GM18519 (cell line): ENCODE data around the gene ZDHHC14.
"Not testable (repeated sequence)": the region's sequence is repeated elsewhere in the genome, so short reads cannot be mapped to it uniquely, and the experiment has no call there.

Experiments
- ATAC-seq: cut with Tn5 transposase; IDR thresholded peaks from one replicate; pipeline ENCODE4 v1.9.1; 2021; ENCODE audit warnings: mild to moderate bottlenecking, moderate library complexity; ENCODE audit not compliant: unreplicated experiment, low FRiP score

Gene ZDHHC14

DNA sequence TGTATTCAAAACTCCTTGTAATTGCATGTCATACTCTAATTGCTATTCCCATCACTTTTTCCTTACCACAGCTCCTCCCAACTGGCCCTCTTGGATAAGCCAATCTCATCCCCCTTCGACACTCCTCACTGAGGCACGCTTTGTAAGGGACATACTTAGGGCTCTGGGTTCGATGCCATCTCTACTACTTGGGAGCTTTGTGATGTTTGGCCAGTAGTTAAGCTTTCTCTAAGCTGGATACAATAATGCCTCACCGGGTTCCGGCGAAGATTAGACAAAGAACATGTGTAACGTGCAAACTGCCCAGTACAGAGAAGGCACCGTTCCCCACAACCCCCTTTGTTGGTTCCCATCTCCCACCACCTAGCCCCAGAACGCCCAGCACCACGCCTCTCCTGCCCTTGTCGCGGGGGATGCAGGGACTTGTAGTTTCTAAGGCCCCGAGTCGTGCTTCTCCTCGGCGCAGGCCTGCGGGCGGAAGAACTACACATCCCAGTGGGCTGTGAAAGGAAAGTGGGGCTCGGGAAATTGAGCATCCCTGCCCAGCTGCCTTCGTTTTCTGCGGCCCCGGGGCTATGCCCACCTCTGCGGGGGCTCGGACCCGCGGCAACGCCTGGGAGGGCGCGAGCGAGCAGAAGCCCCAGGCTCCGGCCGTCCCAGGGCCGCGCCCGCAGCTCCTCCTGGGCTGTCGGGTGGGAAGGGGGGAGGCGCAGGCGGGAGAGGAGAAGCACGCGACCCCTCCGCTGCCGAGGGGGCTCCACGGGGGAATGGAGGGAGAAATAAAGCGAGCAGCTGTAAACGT lies 1.1 kb upstream of the ZDHHC14 start:
- peak; percentile 57 for ATAC-seq

DNA sequence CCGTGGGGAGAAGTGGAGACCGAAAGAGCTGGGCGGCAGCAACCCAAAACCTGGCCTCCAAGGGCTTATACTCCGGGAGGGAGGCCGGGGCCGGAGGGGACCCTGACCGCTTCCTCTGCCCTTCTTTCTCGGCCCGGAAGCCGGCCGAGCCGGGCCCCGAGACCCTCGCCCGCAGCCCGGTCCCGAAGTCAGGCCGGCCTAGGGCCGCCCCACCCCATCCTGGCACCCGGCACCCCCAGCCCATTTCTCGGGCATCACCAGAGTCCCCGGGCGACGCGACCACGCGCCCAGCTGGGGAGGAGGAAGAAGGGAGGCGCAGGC lies 572 bp upstream of the ZDHHC14 start:
- ATAC-seq, result no peak

DNA sequence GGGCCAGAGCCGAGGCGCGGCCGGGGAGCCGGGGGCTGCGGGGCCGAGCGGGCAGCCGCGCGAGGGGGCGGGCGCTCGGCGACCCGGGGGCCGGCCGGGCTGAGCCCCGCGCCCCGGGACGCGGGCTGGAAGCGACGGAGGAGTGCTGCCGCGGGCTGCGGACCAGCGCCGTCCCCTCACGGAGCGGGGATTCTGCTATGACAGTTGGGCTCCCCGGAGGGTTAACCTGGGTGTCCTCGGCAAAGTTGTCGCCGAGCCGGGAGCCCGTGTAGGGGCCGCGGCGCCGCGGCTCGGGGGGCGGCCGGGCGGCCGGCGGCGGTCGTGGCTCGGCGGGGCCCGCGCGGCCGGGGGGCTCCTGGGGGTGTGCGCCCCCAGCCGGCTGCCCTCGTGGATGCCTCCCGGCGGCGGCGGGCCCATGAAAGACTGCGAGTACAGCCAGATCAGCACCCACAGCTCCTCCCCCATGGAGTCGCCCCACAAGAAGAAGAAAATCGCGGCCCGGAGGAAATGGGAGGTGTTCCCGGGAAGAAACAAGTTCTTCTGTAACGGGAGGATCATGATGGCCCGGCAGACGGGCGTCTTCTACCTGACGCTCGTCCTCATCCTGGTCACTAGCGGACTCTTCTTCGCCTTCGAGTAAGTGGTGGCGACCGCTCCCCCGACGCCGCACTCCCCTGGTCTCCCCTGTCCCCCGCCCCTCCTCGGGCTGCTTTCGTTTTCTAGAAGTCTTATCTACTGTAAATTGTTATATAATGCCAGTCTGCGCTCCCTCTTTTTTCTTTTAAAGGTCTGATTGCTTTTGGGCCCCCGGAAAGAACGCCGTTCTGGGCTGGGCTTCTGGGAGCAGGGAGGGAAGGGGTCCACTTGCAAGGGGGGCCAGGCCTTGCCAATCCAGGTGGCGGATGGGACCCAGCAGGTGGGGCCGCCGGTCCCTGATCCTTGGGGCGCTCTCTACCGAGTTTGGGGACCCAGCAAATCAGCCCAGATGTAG lies 936 bp downstream of the ZDHHC14 start:
- ATAC-seq, result peak; percentile 11

DNA sequence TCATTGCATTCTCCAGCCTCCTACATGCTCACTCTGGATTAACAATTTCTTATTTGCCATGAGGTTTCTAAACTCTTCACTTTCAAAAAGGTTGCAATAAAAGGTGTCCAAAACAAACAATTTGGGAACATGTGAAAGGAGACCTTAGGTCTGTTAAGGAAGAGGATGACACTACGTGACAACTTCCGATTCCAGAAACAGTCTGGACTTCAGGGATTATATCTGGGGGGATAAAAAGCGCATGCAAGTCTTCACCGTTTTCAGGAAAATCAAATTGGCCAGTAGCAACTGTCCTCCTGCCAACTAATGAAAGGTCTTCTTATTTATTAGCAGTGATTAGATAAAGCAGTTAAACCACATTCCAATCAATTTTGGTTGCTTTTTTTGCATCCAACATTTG lies 1.8 kb downstream of the ZDHHC14 start:
- no peak for ATAC-seq

DNA sequence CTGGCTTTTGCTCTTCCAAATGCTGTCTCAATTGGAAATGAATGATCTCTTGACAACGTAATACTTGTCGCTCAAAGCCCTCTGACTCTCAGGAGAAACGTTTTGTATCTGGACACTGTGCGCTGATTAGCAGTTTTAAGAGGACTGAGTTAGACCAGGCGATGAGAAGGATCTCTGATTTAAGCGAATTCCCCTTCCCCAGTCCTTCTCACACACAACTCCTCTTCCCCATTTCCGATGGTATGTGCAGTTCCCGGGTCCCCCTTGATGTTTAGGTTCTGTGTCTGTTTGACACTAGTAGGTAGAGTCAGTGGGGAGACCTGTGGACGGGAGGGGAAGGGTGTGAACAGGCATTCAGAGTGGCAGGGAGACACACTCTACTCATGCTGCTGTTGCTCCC lies 2.5 kb downstream of the ZDHHC14 start:
- ATAC-seq, result no peak

DNA sequence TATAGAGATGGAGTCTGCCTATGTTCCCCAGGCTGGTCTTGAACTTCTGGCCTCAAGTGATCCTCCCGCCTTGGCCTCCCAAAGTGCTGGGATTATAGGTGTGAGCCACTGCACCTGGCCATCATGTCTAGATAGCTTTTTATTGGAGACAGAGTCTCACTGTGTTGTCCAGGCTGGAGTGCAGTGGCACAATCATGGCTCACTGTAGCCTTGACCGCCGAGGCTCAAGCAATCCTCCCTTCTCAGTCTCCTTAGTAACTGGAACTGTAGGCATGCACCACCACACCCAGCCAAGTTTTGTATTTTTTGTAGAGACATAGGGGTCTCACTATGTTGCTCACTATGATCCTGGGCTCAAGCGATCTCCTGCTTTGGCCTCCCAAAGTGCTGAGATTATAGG lies 4.0 kb downstream of the ZDHHC14 start:
- not testable (repeated sequence) for ATAC-seq

DNA sequence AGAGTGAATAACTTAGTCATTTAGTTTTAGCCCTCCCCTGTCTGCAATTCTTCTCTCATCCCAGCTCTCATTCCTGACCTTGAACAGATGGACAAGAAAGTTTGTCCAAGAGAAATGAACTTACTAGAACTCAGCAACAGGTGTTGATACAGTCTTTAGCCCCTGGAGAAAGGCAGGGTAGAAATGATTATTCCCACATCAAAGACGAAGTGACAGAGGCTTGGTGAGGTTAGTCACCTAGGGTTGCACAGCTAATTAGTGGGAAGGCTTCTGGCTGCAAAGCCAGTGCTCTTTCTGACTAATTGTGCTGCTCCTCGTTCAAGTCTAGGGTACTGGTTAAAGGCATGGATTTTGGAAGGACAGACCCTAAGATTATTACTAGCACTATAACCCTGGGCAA lies 4.5 kb downstream of the ZDHHC14 start:
- no peak for ATAC-seq

DNA sequence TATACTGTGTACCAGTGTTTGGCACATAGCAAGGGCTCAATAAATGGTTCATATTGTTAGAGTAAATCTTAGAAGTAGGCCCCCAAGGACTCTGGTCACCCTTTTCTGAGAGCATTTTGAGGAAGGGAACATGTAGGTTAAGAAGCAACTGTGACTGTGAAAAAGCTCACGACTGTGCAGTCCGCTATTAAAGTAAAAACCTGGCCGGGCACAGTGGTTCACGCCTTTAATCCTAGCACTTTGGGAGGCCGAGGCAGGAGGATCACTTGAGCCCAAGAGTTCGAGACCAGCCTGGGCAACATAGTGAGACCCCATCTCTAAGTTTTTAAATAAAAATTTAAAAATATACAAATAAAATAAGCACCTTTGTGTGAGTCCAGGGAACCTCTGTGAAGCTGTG lies 5.0 kb downstream of the ZDHHC14 start:
- ATAC-seq, result no peak

DNA sequence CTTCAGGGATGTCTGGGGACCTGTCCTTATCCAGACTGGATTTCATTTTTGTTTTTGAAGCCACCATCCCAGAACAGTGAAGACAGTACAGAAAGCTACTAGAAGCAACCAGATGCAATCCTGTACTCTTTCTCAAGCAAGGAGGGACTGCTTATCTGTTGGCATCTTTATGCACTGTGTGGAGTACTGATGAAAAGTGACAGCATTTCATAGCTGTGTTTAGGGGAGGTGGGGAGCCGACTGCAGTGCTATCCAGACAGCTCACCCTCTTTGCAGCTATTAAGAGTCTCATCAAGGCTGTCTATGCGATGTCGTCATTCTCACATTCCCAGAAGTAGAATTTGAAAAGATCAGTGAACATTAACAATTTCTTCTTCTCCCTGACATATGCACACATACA lies 5.5 kb downstream of the ZDHHC14 start:
- no peak for ATAC-seq

DNA sequence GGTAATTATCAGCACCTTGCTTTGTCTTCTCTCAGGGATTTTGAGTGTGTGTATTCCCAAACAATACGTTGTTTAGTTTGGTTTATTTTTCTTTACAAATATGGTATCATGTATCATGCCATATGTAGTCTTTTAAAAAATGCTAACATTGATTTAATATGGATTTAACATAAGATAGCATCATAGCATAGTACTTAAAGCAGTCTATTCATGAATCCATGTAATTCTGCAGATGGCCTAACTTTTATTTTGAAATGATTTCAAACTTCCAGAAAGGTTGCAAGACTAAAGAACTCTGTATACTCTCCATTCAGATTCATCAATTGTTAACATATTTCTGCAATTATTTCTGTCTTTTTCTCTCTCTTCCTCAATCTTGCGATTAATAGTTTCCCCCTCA lies 7.9 kb downstream of the ZDHHC14 start:
- no peak for ATAC-seq

DNA sequence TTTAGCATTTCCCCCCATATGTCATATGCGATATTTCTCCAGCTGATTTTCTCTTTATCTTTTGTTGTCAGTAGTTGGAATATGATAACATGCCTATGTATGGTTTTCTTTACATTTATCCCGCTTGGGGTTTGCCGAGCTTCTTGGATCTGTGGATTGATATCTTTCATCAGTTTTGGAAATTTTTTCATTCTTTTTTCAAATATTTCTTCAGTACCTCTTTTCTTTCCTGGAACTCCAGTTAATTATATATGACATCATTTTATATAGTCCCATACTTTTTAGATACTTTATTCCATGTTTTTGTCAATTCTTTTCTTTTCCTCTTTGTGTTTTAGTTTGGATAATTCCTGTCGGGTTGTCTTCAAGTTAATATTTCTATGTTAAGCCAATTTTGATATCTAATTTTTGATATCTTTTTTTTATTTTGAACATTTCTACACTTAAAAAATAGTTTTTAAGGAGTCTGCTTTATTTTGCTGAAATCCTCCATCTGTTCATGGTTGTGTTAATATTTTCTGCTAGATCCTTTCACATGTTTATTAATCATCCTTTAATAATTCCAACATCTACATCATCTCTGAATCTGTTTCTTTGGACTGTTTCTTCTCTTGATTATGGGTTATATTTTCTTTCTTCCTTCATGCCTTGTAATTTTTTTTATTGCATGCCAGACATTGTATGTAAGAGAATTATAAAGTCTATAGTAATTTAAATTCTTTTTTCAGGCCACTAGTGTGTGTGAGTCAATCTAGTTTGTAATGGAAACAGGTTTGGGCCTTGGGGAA lies 9.5 kb downstream of the ZDHHC14 start:
- ATAC-seq, result no peak

DNA sequence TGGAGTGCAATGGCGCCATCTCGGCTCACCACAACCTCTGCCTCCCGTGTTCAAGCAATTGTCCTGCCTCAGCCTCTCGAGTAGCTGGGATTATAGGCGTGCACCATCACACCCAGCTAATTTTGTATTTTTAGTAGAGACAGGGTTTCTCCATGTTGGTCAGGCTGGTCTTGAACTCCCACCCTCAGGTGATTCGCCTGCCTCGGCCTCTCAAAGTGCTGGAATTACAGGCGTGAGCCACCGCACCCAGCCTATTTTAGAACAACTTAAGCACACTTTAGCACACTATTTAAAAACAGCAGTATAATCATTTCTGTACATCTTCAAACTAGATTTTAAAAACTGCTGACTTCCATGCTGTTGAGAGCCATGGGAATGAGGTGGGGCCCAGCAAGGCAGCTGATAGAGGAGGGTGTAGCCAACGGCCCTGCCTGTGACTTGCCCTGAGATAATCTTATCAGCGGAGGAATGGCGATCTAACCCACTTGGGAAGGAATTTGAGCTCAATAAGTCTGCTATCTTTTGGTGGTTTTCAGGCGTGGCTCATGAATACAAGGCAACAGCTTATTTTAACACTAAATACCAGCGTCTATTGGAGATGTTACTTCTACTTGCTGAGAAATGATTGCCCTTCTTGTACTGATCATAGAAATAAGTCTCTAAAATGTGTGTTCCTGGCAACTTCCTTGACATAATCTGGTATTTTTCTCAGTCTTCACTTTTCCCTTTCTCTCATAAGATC lies 12.1 kb downstream of the ZDHHC14 start:
- no peak for ATAC-seq

DNA sequence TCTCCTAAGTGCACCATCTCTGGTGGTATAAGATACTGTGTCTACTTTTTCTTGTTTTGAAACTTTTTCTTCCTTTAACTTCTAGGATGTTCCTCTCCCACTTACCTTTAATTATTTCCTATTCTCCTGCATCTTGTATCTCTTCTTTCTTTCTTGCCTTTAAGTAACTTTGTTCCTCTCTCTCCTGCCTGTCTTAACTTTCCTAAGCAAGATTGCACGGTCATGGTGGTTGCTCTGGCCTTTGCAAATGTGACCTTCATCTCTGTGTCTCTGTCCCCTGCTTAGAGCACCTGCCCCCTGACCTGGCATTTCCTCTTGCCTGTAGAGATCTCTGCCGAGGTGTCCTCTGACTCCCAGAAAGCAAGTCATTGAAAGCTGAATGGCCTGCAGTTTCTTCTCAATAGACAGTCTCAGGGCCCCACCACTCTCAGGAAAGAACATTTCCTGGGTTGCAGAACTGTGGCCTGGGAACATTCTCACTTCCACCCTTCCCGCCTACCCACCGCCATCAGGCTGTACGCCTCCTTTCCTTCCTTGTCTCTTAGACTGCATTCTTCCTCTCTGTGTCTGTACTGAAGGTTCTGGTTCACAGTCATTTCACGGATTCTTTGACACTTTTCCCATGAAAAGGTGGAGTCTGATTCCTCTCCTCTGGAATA lies 12.8 kb downstream of the ZDHHC14 start:
- ATAC-seq, result no peak

DNA sequence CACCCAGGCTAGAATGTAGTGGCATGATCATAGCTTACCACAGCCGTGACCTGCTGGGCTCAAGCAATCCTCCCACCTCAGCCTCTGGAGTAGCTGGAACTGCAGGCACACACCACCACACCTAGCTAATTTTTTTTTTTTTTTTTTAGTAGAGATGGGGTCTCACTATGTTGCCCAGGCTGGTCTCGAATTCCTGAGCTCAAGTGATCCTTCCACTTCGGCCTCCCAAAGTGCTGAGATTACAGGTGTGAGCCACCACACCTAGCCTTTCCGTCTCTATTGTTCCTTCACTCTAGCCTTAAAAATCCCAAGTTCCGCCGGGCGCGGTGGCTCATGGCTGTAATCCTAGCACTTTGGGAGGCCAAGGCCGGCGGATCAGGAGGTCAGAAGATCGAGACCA lies 14.2 kb downstream of the ZDHHC14 start:
- ATAC-seq, result not testable (repeated sequence)

DNA sequence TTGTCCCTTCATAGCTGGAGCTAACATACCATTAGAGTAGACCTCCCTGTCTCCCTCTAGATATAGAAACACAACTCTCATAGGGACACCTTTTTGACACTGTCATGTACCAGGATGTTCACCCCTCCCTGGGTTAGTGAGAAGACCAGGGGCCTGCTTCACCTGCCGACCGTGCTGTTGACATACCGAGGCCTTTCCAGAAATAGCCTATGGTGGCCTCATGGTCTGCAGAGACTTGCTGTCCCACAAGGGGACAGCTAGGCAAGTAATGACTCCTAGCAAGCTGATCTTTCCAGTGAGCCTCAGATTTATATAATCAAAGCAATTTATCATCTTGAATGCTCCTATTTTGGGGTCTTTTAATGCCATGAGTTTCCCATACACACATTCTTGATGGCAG lies 15.0 kb downstream of the ZDHHC14 start:
- ATAC-seq, result no peak

DNA sequence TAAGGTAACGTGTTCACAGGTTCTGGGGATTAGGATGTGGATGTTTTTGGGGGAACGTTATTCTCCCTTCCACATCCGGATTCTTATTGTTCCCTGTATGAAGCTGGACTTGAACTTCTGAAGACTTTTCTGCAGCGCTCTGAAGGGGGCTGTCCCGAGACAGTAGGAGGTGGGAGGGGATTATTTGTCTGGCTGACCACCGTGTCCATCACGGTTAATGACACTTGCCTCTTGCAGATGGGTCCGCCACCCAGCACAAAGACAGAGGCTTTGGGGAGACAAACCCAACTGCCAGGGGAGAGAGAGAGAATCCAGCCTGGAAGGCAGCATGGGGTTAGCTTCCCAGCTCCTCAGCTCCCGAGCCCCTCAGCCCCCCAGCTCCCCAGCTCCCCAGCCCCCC lies 16.7 kb downstream of the ZDHHC14 start:
- no peak for ATAC-seq

DNA sequence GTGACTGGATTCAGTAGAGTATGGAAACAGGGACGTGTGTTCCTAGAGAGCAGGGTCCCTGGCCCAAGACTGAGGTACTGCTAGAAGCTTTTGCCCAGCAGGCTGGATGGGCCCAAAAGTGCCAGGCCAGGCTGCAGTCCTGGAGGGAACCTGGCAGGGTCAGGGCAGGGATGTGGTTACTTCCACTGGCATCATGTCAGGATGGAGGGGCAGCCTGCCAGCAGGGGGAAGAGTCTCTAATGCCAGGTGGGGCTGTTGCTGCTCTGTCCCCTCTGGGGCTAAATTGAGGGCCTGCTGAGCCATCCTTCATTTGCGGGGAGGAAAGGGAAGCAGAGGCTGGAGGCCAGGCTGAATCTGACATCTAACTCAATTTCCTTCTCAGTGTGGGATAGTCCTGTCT lies 17.2 kb downstream of the ZDHHC14 start:
- no peak for ATAC-seq

DNA sequence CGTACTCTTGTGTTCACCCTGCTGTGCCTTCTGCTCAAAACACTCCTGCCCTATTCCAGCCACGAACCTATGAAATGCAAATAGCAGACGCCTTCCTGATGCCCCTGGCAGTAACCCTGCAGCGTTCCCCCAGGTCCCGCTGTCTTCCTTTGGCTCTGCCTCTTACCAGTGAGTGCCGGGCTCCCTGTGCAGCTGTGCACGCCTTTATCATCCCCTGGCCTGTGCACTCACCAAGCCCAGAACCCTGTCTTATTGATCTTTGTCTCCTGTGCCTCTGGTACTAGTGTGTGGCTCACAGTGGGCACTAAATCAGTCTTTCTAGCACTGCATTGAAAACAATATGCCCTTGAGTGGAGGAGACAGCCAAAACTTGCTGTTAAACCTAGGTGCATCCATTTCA lies 19.7 kb downstream of the ZDHHC14 start:
- no peak for ATAC-seq

DNA sequence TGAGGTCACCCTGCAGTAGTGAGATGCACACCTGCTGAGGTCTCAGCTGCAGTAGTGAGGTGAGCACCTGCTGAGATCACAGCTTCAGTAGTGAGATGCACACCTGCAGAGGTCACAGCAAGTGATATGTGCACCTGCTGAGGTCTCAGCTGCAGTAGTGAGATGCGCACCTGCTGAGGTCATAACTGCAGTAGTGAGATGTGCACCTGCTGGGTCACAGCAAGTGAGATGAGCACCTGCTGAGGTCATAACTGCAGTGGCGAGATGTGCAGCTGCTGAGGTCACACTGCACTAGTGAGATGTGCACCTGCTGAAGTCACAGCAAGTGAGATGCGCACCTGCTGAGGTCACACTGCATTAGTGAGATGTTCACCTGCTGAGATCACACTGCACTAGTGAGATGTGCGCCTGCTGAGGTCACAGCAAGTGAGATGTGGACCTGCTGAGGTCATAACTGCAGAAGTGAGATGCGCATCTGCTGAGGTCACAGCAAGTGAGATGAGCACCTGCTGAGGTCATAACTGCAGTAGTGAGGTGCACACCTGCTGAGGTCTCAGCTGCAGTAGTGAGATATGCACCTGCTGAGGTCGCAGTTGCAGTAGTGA lies 20.8 kb downstream of the ZDHHC14 start:
- no peak for ATAC-seq
